CD14-positive monocyte (primary cell): Measurements from ENCODE around the gene ADAM8. TPM values are rescaled to one million over a fixed set of nuclear protein-coding genes. Genes with fewer than 3 reads are reported as not detected.
A peak's percentile ranks its signal among the peaks of the same experiment; 100 is the strongest.

Source experiments
- DNase-seq, 3 donors: peaks; one replicate each; pipeline ENCODE4 v3.0.0-alpha.2; 2011 to 2022
- H2AFZ ChIP-seq: 2 replicates; pipeline ENCODE4 v1.6.0; 2012; ENCODE audit warnings: mild to moderate bottlenecking, low read depth, low read length, inconsistent platforms; ENCODE audit not compliant: insufficient read depth, poor library complexity, severe bottlenecking
- H3K27ac ChIP-seq, 2 donors: 1 replicate in 1 of 2; 2 replicates in 1 of 2; pipeline ENCODE4 v1.5.1; 2012 to 2013; ENCODE audit warnings: low read length in 2 of 2, control low read depth in 1 of 2, inconsistent platforms in 1 of 2, low read depth in 1 of 2, mild to moderate bottlenecking in 1 of 2
- H3K27me3 ChIP-seq, 2 donors: one replicate each; pipeline versions ENCODE4 v1.6.0 to v1.6.1; 2011 to 2013; ENCODE audit warnings: low read length in 2 of 2; ENCODE audit not compliant: control insufficient read depth in 2 of 2, insufficient read depth in 2 of 2
- H3K36me3 ChIP-seq, 2 donors: replicated peaks in 1 of 2; 1 replicate in 1 of 2; 2 replicates in 1 of 2; pipeline versions ENCODE4 v1.5.1 to v1.6.1; 2012 to 2013; ENCODE audit warnings: low read length in 2 of 2, control low read depth in 1 of 2, inconsistent platforms in 1 of 2, mild to moderate bottlenecking in 1 of 2; ENCODE audit not compliant: insufficient read depth in 2 of 2, control insufficient read depth in 1 of 2
- H3K4me1 ChIP-seq, 2 donors: 1 replicate in 1 of 2; 2 replicates in 1 of 2; pipeline versions ENCODE4 v1.5.1 to v1.6.1; 2012 to 2013; ENCODE audit warnings: low read length in 2 of 2, control low read depth in 1 of 2, inconsistent platforms in 1 of 2, mild to moderate bottlenecking in 1 of 2, moderate library complexity in 1 of 2; ENCODE audit not compliant: insufficient read depth in 2 of 2, control insufficient read depth in 1 of 2
- H3K4me2 ChIP-seq: replicated peaks from 2 replicates; pipeline ENCODE3; 2012; ENCODE audit warnings: low read length, moderate library complexity, mild to moderate bottlenecking; ENCODE audit not compliant: poor library complexity, severe bottlenecking; ENCODE audit errors: extremely low read depth
- H3K4me3 ChIP-seq, 3 experiments: fragments of 200-600 bp in 1 of 3; sonication (generic) in 1 of 3; replicated peaks in 1 of 3; 1 replicate in 2 of 3; 2 replicates in 1 of 3; pipeline ENCODE4 v1.5.1; 2011 to 2013; ENCODE audit warnings: low read length in 3 of 3, mild to moderate bottlenecking in 3 of 3, control low read depth in 2 of 3, low read depth in 2 of 3, inconsistent platforms in 1 of 3, moderate library complexity in 1 of 3
- H3K79me2 ChIP-seq: 2 replicates; pipeline ENCODE4 v1.6.0; 2012; ENCODE audit warnings: mild to moderate bottlenecking, control low read depth, inconsistent platforms, low read length, moderate library complexity; ENCODE audit not compliant: insufficient read depth
- H3K9ac ChIP-seq: 2 replicates; pipeline ENCODE4 v1.6.0; 2017; ENCODE audit warnings: low read length, mild to moderate bottlenecking; ENCODE audit not compliant: insufficient read depth, poor library complexity, severe bottlenecking
- H3K9me3 ChIP-seq, 2 donors: replicated peaks in 1 of 2; 1 replicate in 1 of 2; 2 replicates in 1 of 2; pipeline versions ENCODE4 v1.5.1 to v1.6.1; 2012 to 2013; ENCODE audit warnings: low read length in 2 of 2, control low read depth in 1 of 2; ENCODE audit not compliant: control insufficient read depth in 1 of 2, insufficient read depth in 1 of 2
- H4K20me1 ChIP-seq: 2 replicates; pipeline ENCODE4 v1.6.0; 2012; ENCODE audit warnings: mild to moderate bottlenecking, low read length, control low read depth, moderate library complexity; ENCODE audit not compliant: insufficient read depth
- H3K27ac Mint-ChIP-seq, 7 donors: one replicate each; pipeline ENCODE4 v1.8.0; 2020; ENCODE audit warnings: mild to moderate bottlenecking in 7 of 7, mixed read lengths in 7 of 7, moderate library complexity in 6 of 7, inconsistent platforms in 2 of 7
- H3K27me3 Mint-ChIP-seq, 3 donors: one replicate each; pipeline ENCODE4 v1.8.0; 2021 to 2022; ENCODE audit warnings: low read depth in 3 of 3, mild to moderate bottlenecking in 3 of 3, mixed read lengths in 3 of 3, moderate library complexity in 3 of 3, inconsistent platforms in 1 of 3
- H3K36me3 Mint-ChIP-seq, 2 donors: one replicate each; pipeline ENCODE4 v1.8.0; 2020; ENCODE audit warnings: mixed read lengths in 2 of 2, inconsistent platforms in 1 of 2, mild to moderate bottlenecking in 1 of 2
- H3K4me1 Mint-ChIP-seq: one replicate; pipeline ENCODE4 v1.8.0; 2020; ENCODE audit warnings: mild to moderate bottlenecking, mixed read lengths
- H3K4me3 Mint-ChIP-seq, 2 donors: one replicate each; pipeline ENCODE4 v1.8.0; 2020; ENCODE audit warnings: mild to moderate bottlenecking in 2 of 2, mixed read lengths in 2 of 2, moderate library complexity in 1 of 2
- H3K9me3 Mint-ChIP-seq, 7 donors: one replicate each; pipeline ENCODE4 v1.8.0; 2020 to 2022; ENCODE audit warnings: mixed read lengths in 7 of 7, mild to moderate bottlenecking in 6 of 7, moderate library complexity in 6 of 7, inconsistent platforms in 2 of 7
- CTCF ChIP-seq: fragments of 200-600 bp; IDR thresholded peaks from one replicate; pipeline ENCODE4 v1.8.0; 2022; ENCODE audit warnings: antibody characterized with exemption, mild to moderate bottlenecking
- WGBS: methylation state at CpG from one replicate; pipeline ENCODE4 v1.1.5; 2013; ENCODE audit warnings: missing lambda C conversion rate; ENCODE audit not compliant: insufficient coverage; 5-methylcytosine and 5-hydroxymethylcytosine counted together
- intact Hi-C, 2 donors: fragments of 100-400 bp; cut with micrococcal nuclease; formaldehyde crosslinking; loops; one replicate each; pipeline versions ENCODE4 v1.15.0 to v1.15.1; 2023
- polyA plus RNA-seq, 3 donors: library from polyadenylated mRNA; depleted of rRNA in 1 of 3; unstranded in 2 of 3; stranded (reverse) in 1 of 3; fragments of 300-500 nt in 2 of 3; fragments of >200 nt in 1 of 3; fragmentation: Illumina TruSeq in 2 of 3; gene quantifications; 1 replicate in 2 of 3; 2 replicates in 1 of 3; pipeline ENCODE4 v1.2.3, GENCODE V29; 2012 to 2021

ADAM8 gene
- polyA plus RNA-seq, 3 donors, result 32.7 to 228 (median 72.8) TPM

GRCh38 chr10:133294189-133294588, 17.5 kb upstream of the ADAM8 start:
- H3K4me3 Mint-ChIP-seq, result peak overlapping the region in 1 of 2 donors; percentile 16
- H3K27me3 ChIP-seq, result no peaks in the 10 kb centered on the region
- H3K79me2 ChIP-seq, result no peaks in the 10 kb centered on the region
- H2AFZ ChIP-seq, result no peak overlapping the region
- H3K4me3 ChIP-seq, result no peak overlapping the region
- H3K4me1 ChIP-seq, result peaks cover 25 to 33% of the 10 kb centered on the region in 2 donors
- 41% methylated on average over 15 of the region's 15 CpGs for WGBS
- H4K20me1 ChIP-seq, result no peaks in the 10 kb centered on the region
- H3K9me3 ChIP-seq, result no peaks in the 10 kb centered on the region
- TF ChIP-seq CTCF, result no peak
- intact Hi-C loops, result loop anchor here (1.0 to 5.0 kb wide), 2 partner anchors 35 to 37 kb away; no protein-coding TSS in a partner anchor
- H3K4me2 ChIP-seq, result peak overlapping the region; percentile 11
- H3K27me3 Mint-ChIP-seq, result peaks cover 0 to 4% (median 0%) of the 10 kb centered on the region in 3 donors
- peak overlapping the region; percentile 75 for H3K9ac ChIP-seq
- H3K36me3 ChIP-seq, result peaks cover 74 to 77% of the 10 kb centered on the region in 2 donors
- H3K9me3 Mint-ChIP-seq, result no peaks in the 10 kb centered on the region
- H3K27ac Mint-ChIP-seq, result peak overlapping the region; percentile 90 to 96 (median 95)
- peak overlapping the region; percentile 84 to 95 for H3K27ac ChIP-seq
- peak; percentile 83 to 87 (median 86) for DNase-seq
- H3K4me1 Mint-ChIP-seq, result peaks cover 25% of the 10 kb centered on the region
- peaks cover 72 to 81% of the 10 kb centered on the region in 2 donors for H3K36me3 Mint-ChIP-seq

- Histone ChIP-seq H3K4me2 (no peak overlapping the region), H3K27ac (peak overlapping the region; percentile 84 to 95), H3K27me3 (no peaks in the 10 kb centered on the region), H4K20me1 (no peaks in the 10 kb centered on the region), H3K4me1 (peaks cover 25 to 33% of the 10 kb centered on the region in 2 donors), H2AFZ (no peak overlapping the region), H3K79me2 (no peaks in the 10 kb centered on the region), H3K36me3 (peaks cover 74 to 77% of the 10 kb centered on the region in 2 donors), H3K4me3 (no peak overlapping the region), H3K9me3 (no peaks in the 10 kb centered on the region), H3K9ac (peak overlapping the region; percentile 75)
- peaks cover 25% of the 10 kb centered on the region for H3K4me1 Mint-ChIP-seq
- peaks cover 0 to 4% (median 0%) of the 10 kb centered on the region in 3 donors for H3K27me3 Mint-ChIP-seq
- no peak for DNase-seq
- no peak for TF ChIP-seq CTCF
- WGBS, result 96% methylated on average over 9 of the region's 10 CpGs
- intact Hi-C loops, result loop anchor here (1.0 to 5.0 kb wide), 3 partner anchors 15 to 36 kb away; no protein-coding TSS in a partner anchor
- H3K36me3 Mint-ChIP-seq, result peaks cover 72 to 81% of the 10 kb centered on the region in 2 donors
- no peak overlapping the region for H3K4me3 Mint-ChIP-seq
- peak overlapping the region; percentile 90 to 96 (median 95) for H3K27ac Mint-ChIP-seq
- H3K9me3 Mint-ChIP-seq, result no peaks in the 10 kb centered on the region
These were observed 17.1 kb upstream of the ADAM8 start for GRCh38 chr10:133293810-133294119.
